ENCODE results near the gene KCNG2. TPM values are rescaled to one million over a fixed set of nuclear protein-coding genes. Genes with fewer than 3 reads are reported as not detected.

KCNG2 gene
- polyA plus RNA-seq, 4 donors, result 0.14 to 0.40 (median 0.28) TPM

GRCh38 chr18:79796531-79797405 lies 970 bp upstream of the KCNG2 start:
- DNase-seq (ENCODE audit: low read depth in 4 of 4, low spot score in 3 of 4), result no peak

GRCh38 chr18:79798346-79798998 lies 734 bp downstream of the KCNG2 start:
- DNase-seq (ENCODE audit: low read depth in 4 of 4, low spot score in 3 of 4), result no peak

GRCh38 chr18:79798999-79799370 lies 1.2 kb downstream of the KCNG2 start:
- DNase-seq (ENCODE audit: low read depth in 4 of 4, low spot score in 3 of 4), result no peak

GRCh38 chr18:79799619-79800370 lies 2.1 kb downstream of the KCNG2 start:
- DNase-seq (ENCODE audit: low read depth in 4 of 4, low spot score in 3 of 4), result no peak

GRCh38 chr18:79800371-79801180 lies 2.8 kb downstream of the KCNG2 start:
- no peak for DNase-seq (ENCODE audit: low read depth in 4 of 4, low spot score in 3 of 4)

- no peak for DNase-seq (ENCODE audit: low read depth in 4 of 4, low spot score in 3 of 4)
Observed at GRCh38 chr18:79801217-79801616, 3.5 kb downstream of the KCNG2 start.

- DNase-seq (ENCODE audit: low read depth in 4 of 4, low spot score in 3 of 4), result no peak
Observed at GRCh38 chr18:79801641-79802040, 3.9 kb downstream of the KCNG2 start.

- DNase-seq (ENCODE audit: low read depth in 4 of 4, low spot score in 3 of 4), result no peak
Observed at GRCh38 chr18:79802298-79802697, 4.6 kb downstream of the KCNG2 start.

- no peak for DNase-seq (ENCODE audit: low read depth in 4 of 4, low spot score in 3 of 4)
Observed at GRCh38 chr18:79803611-79804051, 5.9 kb downstream of the KCNG2 start.

- no peak for DNase-seq (ENCODE audit: low read depth in 4 of 4, low spot score in 3 of 4)
Observed at GRCh38 chr18:79804130-79804787, 6.5 kb downstream of the KCNG2 start.

- DNase-seq (ENCODE audit: low read depth in 4 of 4, low spot score in 3 of 4), result no peak
Observed at GRCh38 chr18:79805211-79805887, 7.6 kb downstream of the KCNG2 start.

GRCh38 chr18:79805926-79806487 lies 8.3 kb downstream of the KCNG2 start:
- DNase-seq (ENCODE audit: low read depth in 4 of 4, low spot score in 3 of 4), result no peak

- DNase-seq (ENCODE audit: low read depth in 4 of 4, low spot score in 3 of 4), result no peak
Observed at GRCh38 chr18:79806976-79807841, 9.5 kb downstream of the KCNG2 start.

GRCh38 chr18:79809482-79810192 lies 11.9 kb downstream of the KCNG2 start:
- DNase-seq (ENCODE audit: low read depth in 4 of 4, low spot score in 3 of 4), result no peak

GRCh38 chr18:79812052-79812451 lies 14.3 kb downstream of the KCNG2 start:
- no peak for DNase-seq (ENCODE audit: low read depth in 4 of 4, low spot score in 3 of 4)

GRCh38 chr18:79814373-79814772 lies 16.6 kb downstream of the KCNG2 start:
- DNase-seq (ENCODE audit: low read depth in 4 of 4, low spot score in 3 of 4), result no peak

- no peak for DNase-seq (ENCODE audit: low read depth in 4 of 4, low spot score in 3 of 4)
Observed at GRCh38 chr18:79815657-79816056, 17.9 kb downstream of the KCNG2 start.

All from left renal pelvis (tissue), 4 donors.